ENCODE measurements around the gene ARFGAP2. TPM values are rescaled to one million over a fixed set of nuclear protein-coding genes. Genes with fewer than 3 reads are reported as not detected.
A peak's percentile ranks its signal among the peaks of the same experiment; 100 is the strongest.

The ARFGAP2 gene
- total RNA-seq, 1 donor from 2014 or later, result 47.8 TPM

DNA sequence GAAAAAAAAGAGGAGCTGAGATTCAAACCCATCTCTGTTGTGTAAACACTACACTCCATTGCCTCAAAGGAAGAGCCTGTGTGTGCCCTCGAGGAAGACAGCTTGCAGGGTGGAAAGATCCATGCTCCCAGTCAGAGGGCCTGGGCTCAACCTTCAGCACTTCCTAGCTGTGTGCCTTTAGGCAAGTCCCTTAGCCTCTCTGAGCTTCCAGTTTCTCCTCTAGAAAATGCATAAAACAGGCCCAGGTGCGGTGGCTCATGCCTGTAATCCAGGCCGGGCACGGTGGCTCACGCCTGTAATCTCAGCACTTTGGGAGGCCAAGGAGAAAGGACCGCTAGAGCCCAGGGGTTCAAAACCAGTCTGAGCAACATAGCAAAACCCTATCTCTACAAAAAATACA, 4.6 kb upstream of the ARFGAP2 start:
- no peak for DNase-seq
- H3K27me3 ChIP-seq (ENCODE audit: low read depth), result peaks cover 30% of the 10 kb centered on the region
- intact Hi-C loops (cut with micrococcal nuclease), result no loop called here
- H3K4me1 ChIP-seq, result peaks cover 95% of the 10 kb centered on the region
- H3K4me3 ChIP-seq, result peak overlapping the region; percentile 76
- peak overlapping the region; percentile 98 for H3K27ac ChIP-seq (replicated peaks)
- TF ChIP-seq CTCF (IDR thresholded peaks at IDR 0.05; ENCODE audit: borderline replicate concordance), result no peak
- H3K36me3 ChIP-seq, result peaks cover 34% of the 10 kb centered on the region
- H3K9me3 ChIP-seq (replicated peaks), result no peaks in the 10 kb centered on the region

DNA sequence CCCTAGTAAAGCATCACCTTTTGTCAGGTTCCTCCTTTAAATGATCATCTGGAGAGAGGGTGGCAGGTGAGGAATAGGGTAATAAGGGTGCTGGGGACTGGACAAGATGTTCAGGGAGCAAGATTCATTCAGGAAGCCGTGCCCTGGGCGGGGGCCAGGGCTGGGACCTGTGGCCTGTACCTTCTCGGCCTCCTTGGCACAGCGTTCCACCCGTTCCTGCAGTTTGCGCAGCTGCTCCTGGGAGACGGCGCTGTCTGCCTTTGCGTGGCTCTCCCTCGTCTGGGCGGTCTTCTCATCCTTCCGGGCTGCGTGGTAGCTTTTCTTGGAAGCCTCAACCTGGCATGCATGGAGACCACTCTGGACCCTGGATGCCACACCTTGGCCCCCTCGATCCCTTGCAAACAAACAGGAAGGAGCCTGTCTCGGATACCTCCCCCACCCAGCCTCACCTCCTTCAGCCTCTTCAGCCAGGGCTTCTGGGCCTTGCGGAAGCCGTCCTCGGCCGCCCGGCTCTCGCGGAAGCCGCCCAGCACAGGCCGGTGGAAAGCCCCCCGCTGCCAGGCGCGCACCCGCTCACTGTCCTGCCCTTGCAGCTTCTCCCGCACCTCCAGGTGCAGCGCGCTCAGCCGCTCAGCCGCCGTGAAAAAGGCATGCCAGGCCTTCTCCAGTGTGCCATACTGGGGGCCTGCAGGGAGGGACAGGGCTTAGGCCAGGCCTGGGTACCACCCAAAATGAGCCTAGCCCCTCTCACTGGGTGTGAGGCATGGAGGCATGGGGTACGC, 3.5 kb upstream of the ARFGAP2 start:
- Histone ChIP-seq H3K4me1 (peaks cover 97% of the 10 kb centered on the region), H3K36me3 (peaks cover 40% of the 10 kb centered on the region), H3K4me3 (peak overlapping the region; percentile 76), H3K9me3 (replicated peaks) (no peaks in the 10 kb centered on the region), H3K27ac (replicated peaks) (peak overlapping the region; percentile 98), H3K27me3 (ENCODE audit: low read depth) (peaks cover 23% of the 10 kb centered on the region)
- TF ChIP-seq CTCF (IDR thresholded peaks at IDR 0.05; ENCODE audit: borderline replicate concordance), result no peak
- intact Hi-C loops (cut with micrococcal nuclease), result no loop called here
- no peak for DNase-seq

DNA sequence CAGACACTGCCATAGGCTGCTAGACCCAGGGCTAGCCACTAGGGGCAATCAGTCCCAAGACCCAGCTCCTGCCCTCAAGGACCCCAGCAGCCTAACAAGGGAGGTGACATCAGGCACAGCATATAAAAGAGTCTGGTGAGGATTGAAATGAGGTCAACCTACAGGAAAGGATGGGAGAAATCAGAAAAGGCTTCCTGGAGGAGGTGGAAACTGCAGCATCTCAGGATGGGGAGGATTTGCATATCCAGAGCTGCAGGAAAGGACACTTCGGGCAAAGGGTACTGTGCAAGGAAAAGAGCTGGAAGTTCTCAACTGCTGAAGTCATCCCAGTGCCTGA, 2.9 kb upstream of the ARFGAP2 start:
- H3K9me3 ChIP-seq (replicated peaks), result no peaks in the 10 kb centered on the region
- peaks cover 46% of the 10 kb centered on the region for H3K36me3 ChIP-seq
- peak; percentile 55 for TF ChIP-seq CTCF (IDR thresholded peaks at IDR 0.05; ENCODE audit: borderline replicate concordance)
- intact Hi-C loops (cut with micrococcal nuclease), result no loop called here
- DNase-seq, result no peak
- peak overlapping the region; percentile 98 for H3K27ac ChIP-seq (replicated peaks)
- peaks cover 17% of the 10 kb centered on the region for H3K27me3 ChIP-seq (ENCODE audit: low read depth)
- H3K4me1 ChIP-seq, result peaks cover 97% of the 10 kb centered on the region
- H3K4me3 ChIP-seq, result no peak overlapping the region

DNA sequence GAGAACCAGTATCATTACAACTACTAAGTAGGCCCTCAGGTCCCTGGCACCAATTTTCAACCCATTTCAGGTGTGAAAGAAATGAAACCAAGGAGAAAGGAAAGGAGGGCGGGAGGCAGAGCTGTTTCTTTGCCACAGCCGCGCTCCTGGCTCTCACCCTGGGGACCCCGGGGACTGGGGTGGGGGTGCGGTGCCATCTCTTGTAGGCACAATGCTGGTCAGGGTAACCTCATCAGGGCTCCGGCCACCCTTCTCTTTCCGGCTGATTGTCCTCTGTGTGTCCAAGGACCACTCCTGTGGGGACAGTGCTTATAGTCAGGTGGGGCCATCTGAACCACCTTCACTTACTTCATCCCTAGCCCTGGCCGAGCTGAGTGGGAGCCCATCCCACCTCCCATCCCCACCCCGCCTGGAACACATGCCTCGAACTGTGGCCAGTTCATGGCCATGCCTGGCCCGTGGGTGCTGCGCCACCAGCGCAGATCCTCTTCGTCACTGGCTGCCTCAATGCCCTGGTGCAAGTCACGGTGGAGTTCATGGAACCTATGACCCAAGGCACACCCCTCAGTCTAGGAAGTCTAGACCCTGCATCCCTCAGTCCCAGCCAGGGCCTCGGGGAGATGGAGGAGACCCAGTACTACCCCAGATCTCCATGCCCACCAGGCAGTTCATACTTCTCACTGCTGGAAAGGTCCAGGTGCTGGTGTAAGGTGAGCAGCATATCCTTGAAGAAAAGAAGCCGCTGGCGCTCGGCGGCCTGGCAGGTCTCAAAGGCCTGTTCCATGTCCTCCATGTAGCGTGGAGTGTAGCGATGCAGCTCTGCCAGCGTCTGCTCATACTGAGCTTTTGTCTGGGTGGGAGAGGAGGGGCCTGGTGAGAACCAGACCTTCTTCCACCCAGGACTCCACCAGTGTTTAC, 2.3 kb upstream of the ARFGAP2 start:
- Histone ChIP-seq H3K27ac (replicated peaks) (peak overlapping the region; percentile 98), H3K27me3 (ENCODE audit: low read depth) (peaks cover 11% of the 10 kb centered on the region), H3K9me3 (replicated peaks) (no peaks in the 10 kb centered on the region), H3K4me3 (peak overlapping the region; percentile 95), H3K36me3 (peaks cover 50% of the 10 kb centered on the region), H3K4me1 (peaks cover 94% of the 10 kb centered on the region)
- intact Hi-C loops (cut with micrococcal nuclease), result no loop called here
- no peak for DNase-seq
- no peak for TF ChIP-seq CTCF (IDR thresholded peaks at IDR 0.05; ENCODE audit: borderline replicate concordance)

- Histone ChIP-seq H3K9me3 (replicated peaks) (no peaks in the 10 kb centered on the region), H3K27ac (replicated peaks) (peak overlapping the region; percentile 98), H3K36me3 (peaks cover 56% of the 10 kb centered on the region), H3K4me3 (peak overlapping the region; percentile 95), H3K27me3 (ENCODE audit: low read depth) (peaks cover 4% of the 10 kb centered on the region), H3K4me1 (peaks cover 94% of the 10 kb centered on the region)
- no peak for DNase-seq
- intact Hi-C loops (cut with micrococcal nuclease), result no loop called here
- no peak for TF ChIP-seq CTCF (IDR thresholded peaks at IDR 0.05; ENCODE audit: borderline replicate concordance)
These were observed 1.6 kb upstream of the ARFGAP2 start for GRCh38 chr11:47178316-47178715.
